Uterus (tissue), 2 donors: ENCODE results near the gene MRTFB.

ENCODE experiments used
- CTCF ChIP-seq, 4 experiments: fragments of 200-600 bp in 2 of 4; fragments of 450-650 bp in 2 of 4; sonication (generic) in 2 of 4; IDR thresholded peaks; one replicate each; pipeline ENCODE4 v1.5.1; 2016 to 2019; ENCODE audit warnings: antibody characterized with exemption in 4 of 4, mild to moderate bottlenecking in 2 of 4, moderate library complexity in 1 of 4
- POLR2A ChIP-seq, 2 donors: fragments of 450-650 bp; IDR thresholded peaks; one replicate each; pipeline ENCODE4 v1.6.1; 2016; ENCODE audit warnings: antibody characterized with exemption in 2 of 2, mild to moderate bottlenecking in 1 of 2, moderate library complexity in 1 of 2

- TF ChIP-seq CTCF (IDR thresholded peaks at IDR 0.05) (no peak), POLR2A (IDR thresholded peaks at IDR 0.05) (no peak)
Measured at GRCh38 chr16:14150796-14151195, 79.7 kb downstream of the MRTFB start.
